NCI-H460 (cell line): ENCODE data around the gene ANKRD12. TPM values are rescaled to one million over a fixed set of nuclear protein-coding genes. Genes with fewer than 3 reads are reported as not detected.

ENCODE experiments used
- DNase-seq: peaks from one replicate; pipeline ENCODE4 v3.0.0-alpha.2; 2016; ENCODE audit warnings: low read depth; ENCODE audit errors: extremely low read depth
- small RNA-seq, 2 experiments: library from RNA; depleted of rRNA; stranded (forward); fragments of <200 nt; gene quantifications; one replicate each; pipeline ENCODE3, GENCODE V24; 2014
- total RNA-seq: library from RNA; depleted of rRNA; stranded (reverse); fragments of >200 nt; shearing (Covaris generic); gene quantifications from 2 replicates; pipeline ENCODE4 v1.2.3, GENCODE V29; 2014; rRNA removed

ANKRD12 gene
- total RNA-seq, 1 experiment from 2014 or later: 9.1 TPM

DNA sequence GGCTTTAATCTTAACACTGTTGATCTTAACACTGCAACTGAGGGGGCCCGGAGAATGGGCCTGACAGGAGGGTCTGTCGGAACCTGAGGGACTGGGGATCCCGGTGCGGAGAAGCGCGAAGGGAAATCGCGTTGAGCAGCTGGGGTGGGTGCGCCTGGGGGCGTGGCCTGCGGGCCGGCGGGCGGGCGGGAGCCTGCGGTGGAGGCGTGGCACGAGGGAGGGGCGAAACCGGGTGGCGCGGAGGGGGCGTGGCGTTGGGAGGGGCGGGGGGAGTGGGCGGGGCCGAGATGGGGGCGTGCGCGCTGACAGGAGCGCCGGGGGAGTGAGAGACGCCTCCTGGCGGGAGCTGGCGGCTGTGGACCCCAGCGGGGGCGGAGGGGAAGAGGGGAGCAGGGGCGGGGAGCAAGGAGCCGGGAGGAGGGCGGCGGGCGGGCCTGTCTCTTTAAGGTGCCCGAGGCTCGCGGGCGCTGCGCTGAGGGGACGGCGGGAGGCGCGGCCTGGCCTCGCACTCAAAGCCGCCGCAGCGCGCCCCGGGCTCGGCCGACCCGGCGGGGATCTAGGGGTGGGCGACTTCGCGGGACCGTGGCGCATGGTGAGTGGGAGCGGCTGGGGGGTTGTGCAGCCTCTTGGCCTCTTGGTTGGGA is 197.9 kb downstream of the ANKRD12 start, which contains the start of gene TWSG1:
TWSG1 (plus strand) TSS at position 445 of the 644 bp plus-strand sequence. CDS start 2,457 bp downstream, outside the sequence.
- peak; percentile 85 for DNase-seq

DNA sequence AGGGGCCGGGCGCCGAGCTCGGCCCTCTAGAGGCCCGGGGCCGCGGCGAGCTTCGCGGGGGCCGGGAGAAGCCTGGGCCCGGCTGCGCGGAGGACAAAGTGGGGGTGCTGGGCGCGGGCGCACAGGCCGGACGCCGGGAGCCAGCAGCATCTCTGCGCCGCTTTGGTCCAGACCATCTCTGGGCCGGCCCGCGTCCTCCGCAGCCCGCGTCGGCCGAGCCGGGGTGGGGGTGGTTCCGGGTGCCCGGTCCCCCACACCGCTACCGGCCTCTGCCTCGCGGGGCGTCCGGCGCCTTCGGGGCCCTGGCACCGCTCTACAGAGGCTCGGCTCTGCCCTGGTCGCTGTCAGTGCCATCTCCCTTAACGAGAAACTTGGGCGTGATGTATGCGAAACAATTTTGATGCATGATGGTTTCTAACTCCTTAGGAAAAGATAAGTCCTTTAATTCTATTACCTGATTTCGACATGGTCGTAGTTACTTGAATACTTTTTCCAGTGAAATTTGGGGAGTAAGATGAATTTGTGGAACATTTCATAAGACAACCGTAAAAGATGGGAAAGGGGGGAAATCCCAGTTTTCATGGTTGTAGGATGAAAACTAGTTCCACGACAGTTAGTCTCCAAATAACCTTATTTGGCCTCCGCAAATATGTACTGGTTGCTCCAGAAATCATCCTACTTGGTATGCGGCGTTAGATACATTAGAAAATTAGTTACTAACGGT is 198.6 kb downstream of the ANKRD12 start:
- peak; percentile 6 for DNase-seq

Small RNAs within 50 kb of the gene (small RNA-seq; reads per million reads assigned to genes)
- 0 reads per million in 2 experiments for gene RF00019

Other genes with a start within 250 kb of the ANKRD12 start
- gene NDUFV2, start 34.1 kb upstream of the ANKRD12 start, total RNA-seq: 128 and 160 TPM in 2 replicates
- gene TWSG1, start 198.0 kb downstream of the ANKRD12 start, total RNA-seq: 16.7 and 22.0 TPM in 2 replicates